ENCODE data around the gene SLC3A2. TPM values are rescaled to one million over a fixed set of nuclear protein-coding genes. Genes with fewer than 3 reads are reported as not detected.

Gene SLC3A2
- total RNA-seq, 1 experiment from 2014 or later: 619 TPM

DNA sequence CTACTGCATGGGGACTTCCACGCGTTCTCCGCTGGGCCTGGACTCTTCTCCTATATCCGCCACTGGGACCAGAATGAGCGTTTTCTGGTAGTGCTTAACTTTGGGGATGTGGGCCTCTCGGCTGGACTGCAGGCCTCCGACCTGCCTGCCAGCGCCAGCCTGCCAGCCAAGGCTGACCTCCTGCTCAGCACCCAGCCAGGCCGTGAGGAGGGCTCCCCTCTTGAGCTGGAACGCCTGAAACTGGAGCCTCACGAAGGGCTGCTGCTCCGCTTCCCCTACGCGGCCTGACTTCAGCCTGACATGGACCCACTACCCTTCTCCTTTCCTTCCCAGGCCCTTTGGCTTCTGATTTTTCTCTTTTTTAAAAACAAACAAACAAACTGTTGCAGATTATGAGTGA lies 7.7 kb downstream of the SLC3A2 start:
- Histone ChIP-seq H4K20me1 (ENCODE audit: insufficient read depth) (peaks cover 77% of the 10 kb centered on the region), H3K36me3 (ENCODE audit: low read depth) (peaks cover 53% of the 10 kb centered on the region), H3K4me3 (no peak overlapping the region), H3K9me2 (ENCODE audit: insufficient read depth) (no peaks in the 10 kb centered on the region), H3K79me2 (ENCODE audit: low read depth) (peaks cover 39% of the 10 kb centered on the region), H3K27ac (no peak overlapping the region), H3K27me3 (ENCODE audit: insufficient read depth, low read depth) (no peaks in the 10 kb centered on the region), H3K4me2 (no peak overlapping the region), H2AFZ (no peak overlapping the region), H3K9me3 (ENCODE audit: insufficient read depth, low read depth) (no peaks in the 10 kb centered on the region), H3F3A (ENCODE audit: insufficient read depth, low read depth) (peaks cover 92% of the 10 kb centered on the region), H3K4me1 (replicated peaks; ENCODE audit: insufficient read depth) (peaks cover 28% of the 10 kb centered on the region)
- BruUV-seq (replicated peaks): no TSS peak
- TF ChIP-seq, protein P1, sequence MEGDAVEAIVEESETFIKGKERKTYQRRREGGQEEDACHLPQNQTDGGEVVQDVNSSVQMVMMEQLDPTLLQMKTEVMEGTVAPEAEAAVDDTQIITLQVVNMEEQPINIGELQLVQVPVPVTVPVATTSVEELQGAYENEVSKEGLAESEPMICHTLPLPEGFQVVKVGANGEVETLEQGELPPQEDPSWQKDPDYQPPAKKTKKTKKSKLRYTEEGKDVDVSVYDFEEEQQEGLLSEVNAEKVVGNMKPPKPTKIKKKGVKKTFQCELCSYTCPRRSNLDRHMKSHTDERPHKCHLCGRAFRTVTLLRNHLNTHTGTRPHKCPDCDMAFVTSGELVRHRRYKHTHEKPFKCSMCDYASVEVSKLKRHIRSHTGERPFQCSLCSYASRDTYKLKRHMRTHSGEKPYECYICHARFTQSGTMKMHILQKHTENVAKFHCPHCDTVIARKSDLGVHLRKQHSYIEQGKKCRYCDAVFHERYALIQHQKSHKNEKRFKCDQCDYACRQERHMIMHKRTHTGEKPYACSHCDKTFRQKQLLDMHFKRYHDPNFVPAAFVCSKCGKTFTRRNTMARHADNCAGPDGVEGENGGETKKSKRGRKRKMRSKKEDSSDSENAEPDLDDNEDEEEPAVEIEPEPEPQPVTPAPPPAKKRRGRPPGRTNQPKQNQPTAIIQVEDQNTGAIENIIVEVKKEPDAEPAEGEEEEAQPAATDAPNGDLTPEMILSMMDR (conservative IDR thresholded peaks at IDR 0.05): no peak
- no peak for TF ChIP-seq EZH2 (IDR thresholded peaks at IDR 0.05; ENCODE audit: low read depth)
- POLR2A ChIA-PET (ENCODE audit: unreplicated experiment): no interaction called here
- DNase-seq: no peak
- intact Hi-C loops (cut with micrococcal nuclease; ENCODE audit: unreplicated experiment): no loop called here
- CTCF ChIA-PET: interaction anchor here (0.6 kb wide), 1 partner anchor 498 kb away, joined by 13 read pairs; no protein-coding TSS in a partner anchor

DNA sequence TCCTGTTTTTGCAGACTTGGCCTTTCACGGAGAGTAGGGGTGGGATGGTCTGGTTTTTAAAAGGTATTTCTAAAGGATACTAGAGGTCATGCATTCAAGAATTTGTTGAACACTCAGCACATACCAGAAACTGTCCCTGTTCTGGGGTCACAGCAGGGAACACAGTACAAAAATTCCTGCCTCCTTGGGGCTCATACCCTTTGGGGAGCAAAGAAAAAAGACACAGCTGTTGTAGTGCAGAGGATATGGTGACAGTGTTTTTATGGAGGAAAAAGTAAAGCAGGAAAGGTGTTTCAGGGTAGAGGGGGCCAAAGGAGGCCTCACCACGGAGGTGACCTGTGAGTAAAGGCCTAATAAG lies 8.4 kb downstream of the SLC3A2 start:
- H3F3A ChIP-seq (ENCODE audit: insufficient read depth, low read depth): peaks cover 85% of the 10 kb centered on the region
- no peak overlapping the region for H3K4me3 ChIP-seq
- H3K4me2 ChIP-seq: no peak overlapping the region
- peaks cover 46% of the 10 kb centered on the region for H3K36me3 ChIP-seq (ENCODE audit: low read depth)
- H3K27ac ChIP-seq: peak overlapping the region; percentile 27
- H3K79me2 ChIP-seq (ENCODE audit: low read depth): peaks cover 32% of the 10 kb centered on the region
- no peaks in the 10 kb centered on the region for H3K9me2 ChIP-seq (ENCODE audit: insufficient read depth)
- no TSS peak for BruUV-seq (replicated peaks)
- H3K27me3 ChIP-seq (ENCODE audit: insufficient read depth, low read depth): no peaks in the 10 kb centered on the region
- H3K9me3 ChIP-seq (ENCODE audit: insufficient read depth, low read depth): no peaks in the 10 kb centered on the region
- H3K4me1 ChIP-seq (replicated peaks; ENCODE audit: insufficient read depth): peaks cover 21% of the 10 kb centered on the region
- intact Hi-C loops (cut with micrococcal nuclease; ENCODE audit: unreplicated experiment): no loop called here
- POLR2A ChIA-PET (ENCODE audit: unreplicated experiment): no interaction called here
- no peak for DNase-seq
- H4K20me1 ChIP-seq (ENCODE audit: insufficient read depth): peaks cover 70% of the 10 kb centered on the region
- CTCF ChIA-PET: interaction anchor here (0.6 kb wide), 1 partner anchor 497 kb away, joined by 13 read pairs; no protein-coding TSS in a partner anchor
- no peak overlapping the region for H2AFZ ChIP-seq
- no peak for TF ChIP-seq EZH2 (IDR thresholded peaks at IDR 0.05; ENCODE audit: low read depth)
- TF ChIP-seq, protein P1 (conservative IDR thresholded peaks at IDR 0.05): no peak

DNA sequence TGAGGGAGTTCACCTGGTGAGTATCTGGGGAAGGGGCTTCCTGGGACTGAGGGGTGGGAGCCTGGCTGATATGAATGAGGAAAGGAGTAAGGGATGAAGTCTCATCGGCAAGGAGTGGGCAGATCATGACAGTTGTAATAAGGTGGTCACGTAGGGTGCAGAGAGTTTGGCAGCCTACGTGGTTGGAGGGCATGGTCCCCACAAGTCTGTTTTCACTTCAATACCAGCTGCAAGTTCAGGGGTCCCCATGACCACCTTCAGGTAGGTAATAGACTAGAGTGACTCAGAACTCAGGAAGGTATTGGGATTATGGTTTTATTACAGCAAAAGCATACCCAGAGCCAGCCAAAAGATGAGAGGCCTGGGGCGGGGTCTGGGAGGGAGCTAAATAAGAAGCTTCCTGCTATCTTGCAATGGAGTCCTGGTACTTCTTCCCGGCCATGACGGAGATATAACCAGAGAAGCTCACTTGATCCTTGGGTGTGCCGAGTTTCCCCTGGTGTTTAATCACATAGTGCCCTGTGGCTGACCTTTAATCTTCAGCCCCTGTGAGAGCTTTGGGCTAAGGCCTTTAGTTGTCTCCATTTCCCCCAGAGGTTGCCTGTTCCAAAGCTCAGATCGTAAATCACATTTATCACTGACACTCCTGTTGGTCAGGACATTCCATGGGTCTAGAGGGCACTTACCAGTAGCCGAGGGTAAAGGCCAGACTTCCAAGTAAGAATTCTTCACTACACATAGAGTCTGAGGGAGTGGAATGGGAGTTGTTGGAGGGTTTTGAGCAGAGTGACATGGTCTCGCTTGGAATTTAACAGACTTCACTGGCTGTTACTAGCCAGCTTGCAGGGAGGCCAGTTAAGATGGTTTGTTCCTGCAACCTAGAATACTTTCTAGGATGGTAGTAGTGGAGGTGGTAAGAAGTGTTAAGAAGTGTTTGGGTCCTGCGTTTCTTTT lies 9.1 kb downstream of the SLC3A2 start:
- peak in 1 of 2 experiments; percentile 61 for DNase-seq
- Histone ChIP-seq H2AFZ (no peak overlapping the region), H3K4me3 (no peak overlapping the region), H3K4me1 (replicated peaks; ENCODE audit: insufficient read depth) (peaks cover 15% of the 10 kb centered on the region; the same call in 1 of the 2 replicates), H3F3A (ENCODE audit: insufficient read depth, low read depth) (peaks cover 79% of the 10 kb centered on the region), H3K4me2 (no peak overlapping the region), H3K36me3 (ENCODE audit: low read depth) (peaks cover 41% of the 10 kb centered on the region), H3K9me2 (ENCODE audit: insufficient read depth) (no peaks in the 10 kb centered on the region), H3K27me3 (ENCODE audit: insufficient read depth, low read depth) (no peaks in the 10 kb centered on the region), H4K20me1 (ENCODE audit: insufficient read depth) (peaks cover 64% of the 10 kb centered on the region), H3K27ac (peak overlapping the region; percentile 27), H3K9me3 (ENCODE audit: insufficient read depth, low read depth) (no peaks in the 10 kb centered on the region), H3K79me2 (ENCODE audit: low read depth) (peaks cover 26% of the 10 kb centered on the region)
- no TSS peak for BruUV-seq (replicated peaks)
- ChIA-PET CTCF (no interaction called here), POLR2A (ENCODE audit: unreplicated experiment) (interaction anchor here (0.5 to 0.6 kb wide), 4 partner anchors 8 to 1641 kb away, joined by 3 to 34 read pairs (median 4); partner anchors contain the start of gene ZBTB3)
- intact Hi-C loops (cut with micrococcal nuclease; ENCODE audit: unreplicated experiment): no loop called here
- no peak for TF ChIP-seq EZH2 (IDR thresholded peaks at IDR 0.05; ENCODE audit: low read depth)
- TF ChIP-seq, protein P1 (conservative IDR thresholded peaks at IDR 0.05): no peak
